GM13977 (cell line): ENCODE results near the gene EIPR1.

ENCODE experiments used
- DNase-seq: peaks from one replicate; pipeline ENCODE4 v3.0.0; 2012; ENCODE audit warnings: low spot score
- CTCF ChIP-seq: IDR thresholded peaks from 2 replicates; pipeline ENCODE4 v1.5.1; 2012; ENCODE audit warnings: mild to moderate bottlenecking, control low read depth; ENCODE audit not compliant: insufficient read depth; ENCODE audit errors: extremely low read depth, missing control alignments
- in situ Hi-C: fragments of 300-500 bp; cut with MboI; formaldehyde crosslinking; loops from one replicate; pipeline ENCODE4 v1.12.0; 2022; ENCODE audit warnings: low sequenced_read_pairs, low pct_unique_long_range_greater_than_20kb, mixed read lengths, inconsistent platforms; ENCODE audit not compliant: unreplicated experiment

Gene EIPR1

GRCh38 chr2:3142210-3142609 lies 235.4 kb downstream of the EIPR1 start:
- no peak for DNase-seq
- in situ Hi-C loops: no loop called here
- no peak for TF ChIP-seq CTCF

GRCh38 chr2:3141696-3142095 lies 235.9 kb downstream of the EIPR1 start:
- no peak for DNase-seq
- no peak for TF ChIP-seq CTCF
- in situ Hi-C loops: no loop called here

DNA sequence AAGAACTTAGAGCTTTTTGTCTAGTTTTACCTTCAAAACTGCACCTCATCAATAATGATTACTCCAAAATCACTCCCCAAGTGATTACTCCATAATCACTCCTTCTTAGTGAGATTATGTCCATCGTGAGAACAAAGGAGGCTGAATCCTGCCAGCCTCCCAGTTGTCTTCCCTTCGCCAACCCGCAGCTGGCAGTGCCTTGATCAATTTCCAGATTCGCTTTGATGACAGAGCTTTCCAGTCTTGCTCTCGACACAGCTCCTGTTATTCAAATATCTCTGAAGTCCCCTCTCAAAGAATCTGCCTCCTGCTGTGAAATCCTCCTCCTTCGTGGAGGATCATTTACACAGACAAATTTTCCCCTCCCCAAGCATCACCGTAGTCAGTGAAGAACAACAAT lies 237.7 kb downstream of the EIPR1 start:
- TF ChIP-seq CTCF: no peak
- no peak for DNase-seq
- in situ Hi-C loops: no loop called here
